Measurements from ENCODE around the gene NIPAL4.
"Not testable (repeated sequence)": the region's sequence is repeated elsewhere in the genome, so short reads cannot be mapped to it uniquely, and the experiment has no call there.

Gene NIPAL4

GRCh38 chr5:157473383-157474320 lies 13.6 kb downstream of the NIPAL4 start:
- H3K27ac Mint-ChIP-seq, result no peak overlapping the region
- no peak for ATAC-seq

GRCh38 chr5:157475432-157475831 lies 15.4 kb downstream of the NIPAL4 start:
- ATAC-seq (no peak), DNase-seq (no peak)
- no peaks in the 10 kb centered on the region for H3K27me3 Mint-ChIP-seq
- H3K4me1 Mint-ChIP-seq, result peaks cover 8% of the 10 kb centered on the region
- no peak overlapping the region for H3K4me3 Mint-ChIP-seq
- peaks cover 4% of the 10 kb centered on the region for H3K36me3 Mint-ChIP-seq (ENCODE audit: low read depth)
- H3K9me3 Mint-ChIP-seq, result no peaks in the 10 kb centered on the region
- no peak overlapping the region for H3K27ac Mint-ChIP-seq

More at GRCh38 chr5:157473383-157474320, 13.6 kb downstream of the NIPAL4 start:
- Mint-ChIP-seq H3K4me1 (peaks cover 4% of the 10 kb centered on the region), H3K9me3 (no peaks in the 10 kb centered on the region), H3K4me3 (no peak overlapping the region), H3K36me3 (ENCODE audit: low read depth) (peaks cover 4% of the 10 kb centered on the region), H3K27me3 (no peaks in the 10 kb centered on the region)
- DNase-seq, result no peak

- Mint-ChIP-seq H3K9me3 (no peaks in the 10 kb centered on the region), H3K4me1 (peaks cover 8% of the 10 kb centered on the region), H3K36me3 (ENCODE audit: low read depth) (peaks cover 4% of the 10 kb centered on the region), H3K4me3 (no peak overlapping the region), H3K27ac (no peak overlapping the region), H3K27me3 (no peaks in the 10 kb centered on the region)
- peak; percentile 58 for ATAC-seq
- DNase-seq, result peak; percentile 23
Measured at GRCh38 chr5:157476702-157477408, 16.8 kb downstream of the NIPAL4 start.

- H3K4me1 Mint-ChIP-seq, result peaks cover 8% of the 10 kb centered on the region
- ATAC-seq (no peak), DNase-seq (no peak)
- no peak overlapping the region for H3K27ac Mint-ChIP-seq
- H3K27me3 Mint-ChIP-seq, result no peaks in the 10 kb centered on the region
- no peak overlapping the region for H3K4me3 Mint-ChIP-seq
- no peaks in the 10 kb centered on the region for H3K36me3 Mint-ChIP-seq (ENCODE audit: low read depth)
- no peaks in the 10 kb centered on the region for H3K9me3 Mint-ChIP-seq
Measured at GRCh38 chr5:157477814-157478494, 17.9 kb downstream of the NIPAL4 start.

GRCh38 chr5:157478726-157479125 lies 18.7 kb downstream of the NIPAL4 start:
- H3K4me3 Mint-ChIP-seq, result no peak overlapping the region
- H3K27me3 Mint-ChIP-seq, result no peaks in the 10 kb centered on the region
- no peaks in the 10 kb centered on the region for H3K36me3 Mint-ChIP-seq (ENCODE audit: low read depth)
- no peak overlapping the region for H3K27ac Mint-ChIP-seq
- ATAC-seq (no peak), DNase-seq (no peak)
- no peaks in the 10 kb centered on the region for H3K9me3 Mint-ChIP-seq
- H3K4me1 Mint-ChIP-seq, result peaks cover 8% of the 10 kb centered on the region

- no peak for DNase-seq
- no peaks in the 10 kb centered on the region for H3K36me3 Mint-ChIP-seq (ENCODE audit: low read depth)
- H3K4me1 Mint-ChIP-seq, result peaks cover 8% of the 10 kb centered on the region
- no peaks in the 10 kb centered on the region for H3K27me3 Mint-ChIP-seq
- no peak overlapping the region for H3K27ac Mint-ChIP-seq
- H3K9me3 Mint-ChIP-seq, result no peaks in the 10 kb centered on the region
- ATAC-seq, result no peak
- no peak overlapping the region for H3K4me3 Mint-ChIP-seq
Measured at GRCh38 chr5:157479166-157479565, 19.2 kb downstream of the NIPAL4 start.

- H3K36me3 Mint-ChIP-seq (ENCODE audit: low read depth), result no peaks in the 10 kb centered on the region
- ATAC-seq, result no peak
Measured at GRCh38 chr5:157479612-157480510, 19.8 kb downstream of the NIPAL4 start.

GRCh38 chr5:157481265-157481664 lies 21.3 kb downstream of the NIPAL4 start:
- Mint-ChIP-seq H3K4me1 (peaks cover 16% of the 10 kb centered on the region), H3K27ac (peak overlapping the region; percentile 46), H3K27me3 (no peaks in the 10 kb centered on the region), H3K36me3 (ENCODE audit: low read depth) (peaks cover 2% of the 10 kb centered on the region), H3K9me3 (no peaks in the 10 kb centered on the region), H3K4me3 (no peak overlapping the region)
- no peak for DNase-seq
- no peak for ATAC-seq

More at GRCh38 chr5:157479612-157480510, 19.8 kb downstream of the NIPAL4 start:
- no peaks in the 10 kb centered on the region for H3K9me3 Mint-ChIP-seq
- no peaks in the 10 kb centered on the region for H3K27me3 Mint-ChIP-seq
- H3K27ac Mint-ChIP-seq, result no peak overlapping the region
- DNase-seq, result no peak
- H3K4me1 Mint-ChIP-seq, result peaks cover 9% of the 10 kb centered on the region
- no peak overlapping the region for H3K4me3 Mint-ChIP-seq

GRCh38 chr5:157481666-157482065 lies 21.7 kb downstream of the NIPAL4 start:
- no peak overlapping the region for H3K27ac Mint-ChIP-seq
- peaks cover 2% of the 10 kb centered on the region for H3K36me3 Mint-ChIP-seq (ENCODE audit: low read depth)
- no peaks in the 10 kb centered on the region for H3K27me3 Mint-ChIP-seq
- no peaks in the 10 kb centered on the region for H3K9me3 Mint-ChIP-seq
- no peak for ATAC-seq
- no peak overlapping the region for H3K4me3 Mint-ChIP-seq
- DNase-seq, result no peak
- peaks cover 18% of the 10 kb centered on the region for H3K4me1 Mint-ChIP-seq

- H3K4me3 Mint-ChIP-seq; H3K36me3 Mint-ChIP-seq (ENCODE audit: low read depth); H3K27ac Mint-ChIP-seq; DNase-seq; ATAC-seq; H3K9me3 Mint-ChIP-seq; H3K27me3 Mint-ChIP-seq: not testable (repeated sequence)
- H3K4me1 Mint-ChIP-seq, result peaks cover 22% of the 10 kb centered on the region
Measured at GRCh38 chr5:157482702-157483101, 22.7 kb downstream of the NIPAL4 start.

GRCh38 chr5:157484768-157485167 lies 24.8 kb downstream of the NIPAL4 start:
- Mint-ChIP-seq H3K9me3 (no peaks in the 10 kb centered on the region), H3K27ac (no peak overlapping the region), H3K4me3 (no peak overlapping the region), H3K4me1 (peaks cover 20% of the 10 kb centered on the region), H3K36me3 (ENCODE audit: low read depth) (peaks cover 5% of the 10 kb centered on the region), H3K27me3 (no peaks in the 10 kb centered on the region)
- DNase-seq, result no peak
- no peak for ATAC-seq

- Mint-ChIP-seq H3K9me3 (no peaks in the 10 kb centered on the region), H3K4me3 (no peak overlapping the region), H3K27me3 (no peaks in the 10 kb centered on the region), H3K4me1 (peaks cover 18% of the 10 kb centered on the region), H3K27ac (peak overlapping the region; percentile 4), H3K36me3 (ENCODE audit: low read depth) (peaks cover 5% of the 10 kb centered on the region)
- no peak for ATAC-seq
- no peak for DNase-seq
Measured at GRCh38 chr5:157485340-157485739, 25.3 kb downstream of the NIPAL4 start.

- Mint-ChIP-seq H3K36me3 (ENCODE audit: low read depth) (peaks cover 5% of the 10 kb centered on the region), H3K4me1 (peaks cover 18% of the 10 kb centered on the region), H3K9me3 (no peaks in the 10 kb centered on the region), H3K27ac (peak overlapping the region; percentile 4), H3K4me3 (no peak overlapping the region), H3K27me3 (no peaks in the 10 kb centered on the region)
- no peak for ATAC-seq
- DNase-seq, result no peak
Measured at GRCh38 chr5:157485811-157486210, 25.8 kb downstream of the NIPAL4 start.

GRCh38 chr5:157486221-157486681 lies 26.2 kb downstream of the NIPAL4 start:
- peaks cover 18% of the 10 kb centered on the region for H3K4me1 Mint-ChIP-seq
- H3K27me3 Mint-ChIP-seq, result no peaks in the 10 kb centered on the region
- H3K36me3 Mint-ChIP-seq (ENCODE audit: low read depth), result peaks cover 5% of the 10 kb centered on the region
- no peak overlapping the region for H3K4me3 Mint-ChIP-seq
- H3K27ac Mint-ChIP-seq, result peak overlapping the region; percentile 7
- DNase-seq (no peak), ATAC-seq (no peak)
- no peaks in the 10 kb centered on the region for H3K9me3 Mint-ChIP-seq
